ENCODE measurements around the gene PPTC7.
A peak's percentile ranks its signal among the peaks of the same experiment; 100 is the strongest.
"Not testable (repeated sequence)": the region's sequence is repeated elsewhere in the genome, so short reads cannot be mapped to it uniquely, and the experiment has no call there.

Gene PPTC7

GRCh38 chr12:110597885-110598284 lies 14.8 kb upstream of the PPTC7 start:
- TF ChIP-seq ZC3H10 (CRISPR knock-in tag; IDR thresholded peaks at IDR 0.05) (no peak), PPARA (CRISPR knock-in tag; IDR thresholded peaks at IDR 0.05; ENCODE audit: borderline replicate concordance) (no peak), ZNF8 (CRISPR knock-in tag; IDR thresholded peaks at IDR 0.05) (no peak), ZFP30 (CRISPR knock-in tag; IDR thresholded peaks at IDR 0.05) (no peak), CSRNP3 (CRISPR knock-in tag; IDR thresholded peaks at IDR 0.05) (no peak), BACH2 (CRISPR knock-in tag; IDR thresholded peaks at IDR 0.05; ENCODE audit: borderline replicate concordance) (no peak), SNAI2 (CRISPR knock-in tag; IDR thresholded peaks at IDR 0.05) (no peak), GLIS3 (CRISPR knock-in tag; IDR thresholded peaks at IDR 0.05) (no peak), ARNTL (CRISPR knock-in tag; IDR thresholded peaks at IDR 0.05; ENCODE audit: borderline replicate concordance, low read depth) (no peak), TOX (CRISPR knock-in tag; IDR thresholded peaks at IDR 0.05; ENCODE audit: borderline replicate concordance) (no peak), ISL1 (CRISPR knock-in tag; IDR thresholded peaks at IDR 0.05) (no peak), OSR1 (CRISPR knock-in tag; IDR thresholded peaks at IDR 0.05) (no peak), ZNF565 (CRISPR knock-in tag; conservative IDR thresholded peaks at IDR 0.05; ENCODE audit: low read depth) (no peak)
- TF ChIP-seq, protein P1, sequence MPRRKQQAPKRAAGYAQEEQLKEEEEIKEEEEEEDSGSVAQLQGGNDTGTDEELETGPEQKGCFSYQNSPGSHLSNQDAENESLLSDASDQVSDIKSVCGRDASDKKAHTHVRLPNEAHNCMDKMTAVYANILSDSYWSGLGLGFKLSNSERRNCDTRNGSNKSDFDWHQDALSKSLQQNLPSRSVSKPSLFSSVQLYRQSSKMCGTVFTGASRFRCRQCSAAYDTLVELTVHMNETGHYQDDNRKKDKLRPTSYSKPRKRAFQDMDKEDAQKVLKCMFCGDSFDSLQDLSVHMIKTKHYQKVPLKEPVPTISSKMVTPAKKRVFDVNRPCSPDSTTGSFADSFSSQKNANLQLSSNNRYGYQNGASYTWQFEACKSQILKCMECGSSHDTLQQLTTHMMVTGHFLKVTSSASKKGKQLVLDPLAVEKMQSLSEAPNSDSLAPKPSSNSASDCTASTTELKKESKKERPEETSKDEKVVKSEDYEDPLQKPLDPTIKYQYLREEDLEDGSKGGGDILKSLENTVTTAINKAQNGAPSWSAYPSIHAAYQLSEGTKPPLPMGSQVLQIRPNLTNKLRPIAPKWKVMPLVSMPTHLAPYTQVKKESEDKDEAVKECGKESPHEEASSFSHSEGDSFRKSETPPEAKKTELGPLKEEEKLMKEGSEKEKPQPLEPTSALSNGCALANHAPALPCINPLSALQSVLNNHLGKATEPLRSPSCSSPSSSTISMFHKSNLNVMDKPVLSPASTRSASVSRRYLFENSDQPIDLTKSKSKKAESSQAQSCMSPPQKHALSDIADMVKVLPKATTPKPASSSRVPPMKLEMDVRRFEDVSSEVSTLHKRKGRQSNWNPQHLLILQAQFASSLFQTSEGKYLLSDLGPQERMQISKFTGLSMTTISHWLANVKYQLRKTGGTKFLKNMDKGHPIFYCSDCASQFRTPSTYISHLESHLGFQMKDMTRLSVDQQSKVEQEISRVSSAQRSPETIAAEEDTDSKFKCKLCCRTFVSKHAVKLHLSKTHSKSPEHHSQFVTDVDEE (CRISPR knock-in tag; IDR thresholded peaks at IDR 0.05) = no peak
- TF ChIP-seq, protein P2, sequence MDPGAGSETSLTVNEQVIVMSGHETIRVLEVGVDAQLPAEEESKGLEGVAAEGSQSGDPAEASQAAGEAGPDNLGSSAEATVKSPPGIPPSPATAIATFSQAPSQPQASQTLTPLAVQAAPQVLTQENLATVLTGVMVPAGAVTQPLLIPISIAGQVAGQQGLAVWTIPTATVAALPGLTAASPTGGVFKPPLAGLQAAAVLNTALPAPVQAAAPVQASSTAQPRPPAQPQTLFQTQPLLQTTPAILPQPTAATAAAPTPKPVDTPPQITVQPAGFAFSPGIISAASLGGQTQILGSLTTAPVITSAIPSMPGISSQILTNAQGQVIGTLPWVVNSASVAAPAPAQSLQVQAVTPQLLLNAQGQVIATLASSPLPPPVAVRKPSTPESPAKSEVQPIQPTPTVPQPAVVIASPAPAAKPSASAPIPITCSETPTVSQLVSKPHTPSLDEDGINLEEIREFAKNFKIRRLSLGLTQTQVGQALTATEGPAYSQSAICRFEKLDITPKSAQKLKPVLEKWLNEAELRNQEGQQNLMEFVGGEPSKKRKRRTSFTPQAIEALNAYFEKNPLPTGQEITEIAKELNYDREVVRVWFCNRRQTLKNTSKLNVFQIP (CRISPR knock-in tag; IDR thresholded peaks at IDR 0.05; ENCODE audit: borderline replicate concordance, low read depth) = no peak
- peak; percentile 59 for ATAC-seq

GRCh38 chr12:110592919-110593318 lies 9.8 kb upstream of the PPTC7 start:
- ATAC-seq = not testable (repeated sequence)

DNA sequence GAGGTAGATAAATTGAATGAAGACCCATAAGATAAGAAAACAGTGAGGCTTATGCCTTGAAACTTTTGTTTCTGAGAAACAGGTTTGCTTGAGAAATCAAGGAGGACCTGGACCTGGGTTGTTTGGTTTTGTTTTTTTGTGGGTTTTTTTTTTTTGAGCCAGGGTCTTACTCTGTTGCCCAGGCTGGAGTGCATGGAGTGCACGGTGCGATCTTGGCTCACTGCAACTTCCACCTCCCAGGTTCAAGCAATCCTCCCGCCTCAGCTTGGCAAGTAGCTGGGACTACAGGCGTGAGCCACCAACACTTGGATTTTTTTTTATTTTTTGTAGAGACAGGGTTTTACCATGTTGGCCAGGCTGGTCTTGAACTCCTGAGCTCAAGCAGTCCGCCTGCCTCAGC lies 9.0 kb upstream of the PPTC7 start:
- no peak for TF ChIP-seq CSRNP3 (CRISPR knock-in tag; IDR thresholded peaks at IDR 0.05)
- TF ChIP-seq, protein P1 (CRISPR knock-in tag; IDR thresholded peaks at IDR 0.05) = no peak
- TF ChIP-seq, protein P3, sequence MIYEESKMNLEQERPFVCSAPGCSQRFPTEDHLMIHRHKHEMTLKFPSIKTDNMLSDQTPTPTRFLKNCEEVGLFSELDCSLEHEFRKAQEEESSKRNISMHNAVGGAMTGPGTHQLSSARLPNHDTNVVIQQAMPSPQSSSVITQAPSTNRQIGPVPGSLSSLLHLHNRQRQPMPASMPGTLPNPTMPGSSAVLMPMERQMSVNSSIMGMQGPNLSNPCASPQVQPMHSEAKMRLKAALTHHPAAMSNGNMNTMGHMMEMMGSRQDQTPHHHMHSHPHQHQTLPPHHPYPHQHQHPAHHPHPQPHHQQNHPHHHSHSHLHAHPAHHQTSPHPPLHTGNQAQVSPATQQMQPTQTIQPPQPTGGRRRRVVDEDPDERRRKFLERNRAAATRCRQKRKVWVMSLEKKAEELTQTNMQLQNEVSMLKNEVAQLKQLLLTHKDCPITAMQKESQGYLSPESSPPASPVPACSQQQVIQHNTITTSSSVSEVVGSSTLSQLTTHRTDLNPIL (CRISPR knock-in tag; IDR thresholded peaks at IDR 0.05; ENCODE audit: low read depth) = no peak
- ATAC-seq = no peak

Measured in SK-N-SH treated with all-trans-retinoic acid at 6 μM for 48 hours (cell line).